ENCODE measurements around the gene GABRA6. TPM values are rescaled to one million over a fixed set of nuclear protein-coding genes. Genes with fewer than 3 reads are reported as not detected.

GABRA6 gene
- total and polyA plus RNA-seq, 2 donors (not counting 1 experiment from before 2014, with no cell fraction given) = not detected

DNA sequence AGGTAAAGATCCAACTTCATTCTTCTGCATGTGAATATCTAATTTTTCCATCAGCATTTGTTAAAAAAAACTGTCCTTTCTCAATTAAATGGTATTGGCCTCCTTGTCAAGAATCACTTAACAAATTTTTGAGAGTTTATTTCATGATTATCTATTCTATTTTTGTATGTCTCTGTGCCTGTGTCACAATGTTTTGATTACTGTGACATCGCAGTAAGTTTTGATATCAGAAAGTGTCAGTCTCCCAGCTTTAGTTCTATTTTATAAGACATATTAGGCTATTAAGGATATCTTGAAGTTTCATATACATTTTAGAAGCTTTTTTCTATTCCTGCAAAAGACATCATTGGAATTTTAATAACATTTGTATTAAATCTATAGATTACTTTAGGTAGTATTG lies 33.6 kb downstream of the GABRA6 start:
- Histone ChIP-seq H3K27me3 (ENCODE audit: control insufficient read depth, insufficient read depth, low read length) (no peaks in the 10 kb centered on the region), H3K4me3 (replicated peaks in 1 of 4; ENCODE audit: control extremely low read depth in 1 of 4, insufficient read depth in 1 of 4, low read depth in 3 of 4, low read length in 4 of 4) (no peak overlapping the region), H3K27ac (ENCODE audit: insufficient read depth, low read length) (no peak overlapping the region), H3K9ac (ENCODE audit: insufficient read depth, low read length) (no peak overlapping the region), H2AFZ (ENCODE audit: low read length) (no peak overlapping the region), H3K79me2 (ENCODE audit: control insufficient read depth, insufficient read depth, low read length) (no peaks in the 10 kb centered on the region), H4K20me1 (ENCODE audit: control insufficient read depth, extremely low read depth, insufficient read depth, low read length) (no peaks in the 10 kb centered on the region), H3K9me3 (ENCODE audit: control insufficient read depth, insufficient read depth, low read depth, low read length) (no peaks in the 10 kb centered on the region), H3K4me2 (ENCODE audit: extremely low read depth, insufficient read depth, low read length) (no peak overlapping the region), H3K4me1 (ENCODE audit: control insufficient read depth, extremely low read depth, insufficient read depth, low read length) (no peaks in the 10 kb centered on the region), H3K36me3 (ENCODE audit: control insufficient read depth, insufficient read depth, low read length) (no peaks in the 10 kb centered on the region)
- no peak for DNase-seq (ENCODE audit: low read depth in 2 of 2)
- TF ChIP-seq, protein P1, sequence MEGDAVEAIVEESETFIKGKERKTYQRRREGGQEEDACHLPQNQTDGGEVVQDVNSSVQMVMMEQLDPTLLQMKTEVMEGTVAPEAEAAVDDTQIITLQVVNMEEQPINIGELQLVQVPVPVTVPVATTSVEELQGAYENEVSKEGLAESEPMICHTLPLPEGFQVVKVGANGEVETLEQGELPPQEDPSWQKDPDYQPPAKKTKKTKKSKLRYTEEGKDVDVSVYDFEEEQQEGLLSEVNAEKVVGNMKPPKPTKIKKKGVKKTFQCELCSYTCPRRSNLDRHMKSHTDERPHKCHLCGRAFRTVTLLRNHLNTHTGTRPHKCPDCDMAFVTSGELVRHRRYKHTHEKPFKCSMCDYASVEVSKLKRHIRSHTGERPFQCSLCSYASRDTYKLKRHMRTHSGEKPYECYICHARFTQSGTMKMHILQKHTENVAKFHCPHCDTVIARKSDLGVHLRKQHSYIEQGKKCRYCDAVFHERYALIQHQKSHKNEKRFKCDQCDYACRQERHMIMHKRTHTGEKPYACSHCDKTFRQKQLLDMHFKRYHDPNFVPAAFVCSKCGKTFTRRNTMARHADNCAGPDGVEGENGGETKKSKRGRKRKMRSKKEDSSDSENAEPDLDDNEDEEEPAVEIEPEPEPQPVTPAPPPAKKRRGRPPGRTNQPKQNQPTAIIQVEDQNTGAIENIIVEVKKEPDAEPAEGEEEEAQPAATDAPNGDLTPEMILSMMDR (conservative IDR thresholded peaks at IDR 0.05 in 1 of 2, IDR thresholded peaks at IDR 0.05 in 1 of 2; ENCODE audit: low read depth in 1 of 2, low read length in 2 of 2) = no peak
- TF ChIP-seq EZH2 (IDR thresholded peaks at IDR 0.05; ENCODE audit: low read length, missing control alignments) = no peak

DNA sequence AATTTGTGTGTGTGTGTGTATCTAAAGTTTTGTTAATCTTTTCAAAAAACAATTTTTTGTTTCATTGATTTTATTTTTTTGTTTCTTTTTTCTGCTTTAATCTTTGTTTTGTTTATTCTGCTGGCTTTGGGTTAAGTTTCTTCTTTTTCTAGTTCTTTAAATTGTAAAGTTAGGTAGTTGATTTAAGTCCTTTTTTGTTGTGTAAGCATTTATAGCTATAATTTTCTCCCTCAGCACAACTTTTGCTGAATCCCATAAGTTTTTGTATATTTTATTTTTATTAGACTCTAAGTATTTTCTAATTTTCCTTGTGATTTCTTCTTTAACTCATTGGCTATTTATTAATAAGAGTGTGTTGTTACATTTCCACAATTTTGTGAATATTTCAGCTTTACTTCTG lies 34.9 kb downstream of the GABRA6 start:
- no peak overlapping the region for H3K4me2 ChIP-seq (ENCODE audit: extremely low read depth, insufficient read depth, low read length)
- no peaks in the 10 kb centered on the region for H3K27me3 ChIP-seq (ENCODE audit: control insufficient read depth, insufficient read depth, low read length)
- no peak for TF ChIP-seq EZH2 (IDR thresholded peaks at IDR 0.05; ENCODE audit: low read length, missing control alignments)
- TF ChIP-seq, protein P1 (conservative IDR thresholded peaks at IDR 0.05 in 1 of 2, IDR thresholded peaks at IDR 0.05 in 1 of 2; ENCODE audit: low read depth in 1 of 2, low read length in 2 of 2) = no peak

DNA sequence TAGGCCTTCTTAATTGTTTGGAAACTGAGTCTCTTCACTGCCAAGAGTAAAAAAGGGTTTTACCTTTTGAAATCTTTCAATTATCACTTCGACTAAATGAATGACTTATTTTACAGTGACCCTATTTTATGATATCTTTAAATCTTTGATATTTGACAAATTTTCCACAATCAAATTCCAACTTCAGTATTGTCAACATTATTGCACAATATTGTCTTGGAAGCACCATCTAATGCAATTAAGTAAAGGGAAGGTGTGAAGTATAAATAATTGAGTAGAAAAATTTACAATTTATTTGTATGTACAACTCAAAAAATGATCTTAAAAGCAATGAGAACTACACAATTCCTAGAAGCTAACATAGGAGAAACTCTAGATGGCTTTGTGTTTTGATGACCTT lies 49.2 kb downstream of the GABRA6 start:
- no peak overlapping the region for H3K4me2 ChIP-seq (ENCODE audit: extremely low read depth, insufficient read depth, low read length)
- TF ChIP-seq, protein P1 (conservative IDR thresholded peaks at IDR 0.05 in 1 of 2, IDR thresholded peaks at IDR 0.05 in 1 of 2; ENCODE audit: low read depth in 1 of 2, low read length in 2 of 2) = no peak
- TF ChIP-seq EZH2 (IDR thresholded peaks at IDR 0.05; ENCODE audit: low read length, missing control alignments) = no peak
- no peak overlapping the region for H3K4me3 ChIP-seq (replicated peaks in 1 of 4; ENCODE audit: control extremely low read depth in 1 of 4, insufficient read depth in 1 of 4, low read depth in 3 of 4, low read length in 4 of 4)
- no peaks in the 10 kb centered on the region for H3K79me2 ChIP-seq (ENCODE audit: control insufficient read depth, insufficient read depth, low read length)
- no peaks in the 10 kb centered on the region for H3K27me3 ChIP-seq (ENCODE audit: control insufficient read depth, insufficient read depth, low read length)
- no peaks in the 10 kb centered on the region for H3K4me1 ChIP-seq (ENCODE audit: control insufficient read depth, extremely low read depth, insufficient read depth, low read length)
- H3K27ac ChIP-seq (ENCODE audit: insufficient read depth, low read length) = no peak overlapping the region
- no peak overlapping the region for H2AFZ ChIP-seq (ENCODE audit: low read length)
- no peaks in the 10 kb centered on the region for H4K20me1 ChIP-seq (ENCODE audit: control insufficient read depth, extremely low read depth, insufficient read depth, low read length)
- no peaks in the 10 kb centered on the region for H3K9me3 ChIP-seq (ENCODE audit: control insufficient read depth, insufficient read depth, low read depth, low read length)
- no peak overlapping the region for H3K9ac ChIP-seq (ENCODE audit: insufficient read depth, low read length)
- DNase-seq (ENCODE audit: low read depth in 2 of 2) = no peak
- H3K36me3 ChIP-seq (ENCODE audit: control insufficient read depth, insufficient read depth, low read length) = no peaks in the 10 kb centered on the region

More for the DNA sequence above, 34.9 kb downstream of the GABRA6 start:
- Histone ChIP-seq H3K79me2 (ENCODE audit: control insufficient read depth, insufficient read depth, low read length) (no peaks in the 10 kb centered on the region), H2AFZ (ENCODE audit: low read length) (no peak overlapping the region), H3K4me3 (replicated peaks in 1 of 4; ENCODE audit: control extremely low read depth in 1 of 4, insufficient read depth in 1 of 4, low read depth in 3 of 4, low read length in 4 of 4) (no peak overlapping the region), H3K9me3 (ENCODE audit: control insufficient read depth, insufficient read depth, low read depth, low read length) (no peaks in the 10 kb centered on the region), H4K20me1 (ENCODE audit: control insufficient read depth, extremely low read depth, insufficient read depth, low read length) (no peaks in the 10 kb centered on the region), H3K4me1 (ENCODE audit: control insufficient read depth, extremely low read depth, insufficient read depth, low read length) (no peaks in the 10 kb centered on the region), H3K9ac (ENCODE audit: insufficient read depth, low read length) (no peak overlapping the region), H3K36me3 (ENCODE audit: control insufficient read depth, insufficient read depth, low read length) (no peaks in the 10 kb centered on the region), H3K27ac (ENCODE audit: insufficient read depth, low read length) (no peak overlapping the region)
- no peak for DNase-seq (ENCODE audit: low read depth in 2 of 2)

Data from fibroblast of lung (primary cell).